ENCODE data around the gene CACNA2D3. TPM values are rescaled to one million over a fixed set of nuclear protein-coding genes. Genes with fewer than 3 reads are reported as not detected.

CACNA2D3 gene
- total and polyA plus RNA-seq, 12 donors = 0.51 to 43.5 (median 19.3) TPM

- no peaks in the 10 kb centered on the region for H3K36me3 ChIP-seq
- H3K27me3 ChIP-seq = no peaks in the 10 kb centered on the region
- no peak overlapping the region for H3K4me3 ChIP-seq
- TF ChIP-seq CTCF (IDR thresholded peaks at IDR 0.05) = no peak
- intact Hi-C loops (cut with DNase I) = no loop called here
- ATAC-seq (no peak), DNase-seq (no peak)
- H3K27ac ChIP-seq = no peak overlapping the region
- H3K9me3 ChIP-seq = no peaks in the 10 kb centered on the region
- H3K4me1 ChIP-seq = no peaks in the 10 kb centered on the region
- WGBS, 2 donors = 81 to 84% methylated on average over 10 of the region's 10 CpGs
These were observed 427.4 kb downstream of the CACNA2D3 start for GRCh38 chr3:54549607-54550220.

DNA sequence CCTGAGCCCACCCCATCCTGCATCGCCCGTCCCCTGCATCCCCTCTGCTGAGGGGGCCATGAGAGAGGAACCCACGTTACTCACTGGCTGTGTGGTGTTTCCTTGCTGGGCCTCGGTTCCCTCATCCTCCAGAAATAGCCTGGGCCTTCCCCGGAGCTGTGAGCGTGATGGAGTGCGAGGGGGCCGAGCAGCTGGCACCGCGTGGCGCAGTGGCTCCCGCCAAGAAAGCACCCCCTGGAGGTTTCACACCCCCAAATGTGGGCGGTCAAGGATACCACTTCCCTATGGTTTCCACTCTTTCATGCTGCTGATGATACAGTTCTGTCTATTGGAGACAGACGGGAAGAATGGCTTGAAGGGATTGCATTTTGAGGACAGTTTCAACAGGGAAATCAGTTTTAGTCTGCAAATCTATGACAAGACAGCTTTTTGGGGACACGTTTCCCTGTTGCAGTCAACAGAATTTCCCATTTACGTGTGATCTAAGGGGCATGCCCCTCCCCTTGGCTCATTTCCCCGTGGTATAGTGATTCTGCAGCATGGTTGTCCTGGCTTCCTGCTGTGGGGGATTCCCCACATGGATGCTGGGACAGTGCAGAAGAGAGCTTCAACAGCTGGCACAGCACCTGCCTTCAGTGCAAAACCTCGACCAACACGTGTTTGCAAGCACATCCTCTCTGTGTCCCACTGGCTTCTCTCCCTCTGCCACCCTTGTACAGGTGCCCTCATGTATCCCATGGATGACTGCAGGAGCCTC is 428.0 kb downstream of the CACNA2D3 start:
- no peak overlapping the region for H3K4me3 ChIP-seq
- intact Hi-C loops (cut with DNase I) = no loop called here
- DNase-seq (no peak), ATAC-seq (no peak)
- H3K27ac ChIP-seq = no peak overlapping the region
- TF ChIP-seq CTCF (IDR thresholded peaks at IDR 0.05) = no peak
- 73 to 77% methylated on average over 19 of the region's 19 CpGs for WGBS, 2 donors
- H3K36me3 ChIP-seq = no peaks in the 10 kb centered on the region
- H3K9me3 ChIP-seq = no peaks in the 10 kb centered on the region
- H3K4me1 ChIP-seq = no peaks in the 10 kb centered on the region
- no peaks in the 10 kb centered on the region for H3K27me3 ChIP-seq

DNA sequence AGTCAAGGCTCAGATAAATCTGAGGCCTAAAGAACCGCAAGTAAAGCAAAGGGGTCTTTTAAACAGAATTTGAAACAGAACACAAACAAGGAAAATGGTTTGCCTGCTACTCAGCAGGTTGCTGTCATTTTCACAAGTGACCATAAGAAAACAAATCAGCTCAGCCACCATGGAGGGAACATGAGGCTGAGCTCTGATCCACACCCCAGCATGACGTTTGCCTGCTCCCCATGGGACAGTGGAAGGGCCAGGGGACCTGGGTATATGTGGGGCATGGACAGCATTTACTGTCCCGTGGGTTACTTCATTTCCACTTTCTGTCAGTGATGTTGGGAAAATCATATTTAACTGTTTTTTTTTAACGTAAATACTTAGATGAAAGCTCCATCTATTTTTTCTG is 434.3 kb downstream of the CACNA2D3 start:
- WGBS, 2 donors = 53 to 54% methylated on average over 4 of the region's 4 CpGs
- TF ChIP-seq CTCF (IDR thresholded peaks at IDR 0.05) = no peak
- ATAC-seq (no peak), DNase-seq (no peak)
- Histone ChIP-seq H3K27ac (no peak overlapping the region), H3K36me3 (no peaks in the 10 kb centered on the region), H3K4me3 (no peak overlapping the region), H3K4me1 (no peaks in the 10 kb centered on the region), H3K27me3 (no peaks in the 10 kb centered on the region), H3K9me3 (peaks cover 0 to 5% (median 0%) of the 10 kb centered on the region in 11 donors)
- intact Hi-C loops (cut with DNase I) = no loop called here

DNA sequence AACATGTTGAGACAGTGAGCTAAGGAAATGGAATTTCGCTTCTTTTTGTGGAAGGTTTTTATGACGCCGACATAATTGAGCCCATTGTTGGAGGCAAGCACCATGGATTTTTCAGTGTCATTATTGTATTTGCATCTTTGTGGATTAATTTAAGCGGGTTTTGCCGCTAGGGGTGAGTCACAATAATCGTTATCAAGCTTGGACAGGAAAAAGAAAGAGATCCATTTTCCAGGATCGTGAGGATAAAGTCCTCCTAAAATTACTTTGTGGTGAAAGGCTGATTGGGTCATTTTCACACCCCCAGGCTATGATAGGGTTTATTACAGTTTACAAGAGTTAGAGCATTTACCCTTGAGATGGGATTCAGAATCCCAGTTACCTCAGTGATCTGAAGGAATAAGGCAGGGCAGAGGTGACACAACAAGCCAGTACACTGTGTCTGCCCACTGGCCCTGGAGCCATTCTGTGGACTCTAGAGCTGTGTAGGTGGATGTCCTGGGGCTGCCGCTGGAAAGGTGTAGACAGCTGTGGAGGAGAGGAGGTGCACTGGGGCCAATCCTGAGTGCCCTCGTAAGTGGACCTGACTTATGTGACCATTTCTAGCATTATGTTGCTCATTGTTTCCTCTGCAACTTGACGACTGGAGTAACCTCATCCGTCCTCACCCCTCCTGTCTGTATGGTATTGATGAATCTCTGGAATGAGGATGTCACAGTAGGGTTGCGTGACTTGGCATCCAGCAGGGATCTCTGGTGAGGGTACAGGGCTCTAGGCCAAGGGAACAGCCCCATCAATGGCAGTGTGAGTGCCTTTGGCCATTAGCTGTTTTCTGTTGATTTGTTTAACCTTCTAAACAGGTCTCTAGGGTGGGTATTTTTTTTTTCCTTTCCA is 435.4 kb downstream of the CACNA2D3 start:
- no peak for TF ChIP-seq CTCF (IDR thresholded peaks at IDR 0.05)
- 75 to 76% methylated on average over 12 of the region's 12 CpGs for WGBS, 2 donors
- intact Hi-C loops (cut with DNase I) = no loop called here
- Histone ChIP-seq H3K9me3 (peaks cover 0 to 5% (median 0%) of the 10 kb centered on the region in 11 donors), H3K4me3 (no peak overlapping the region), H3K27ac (no peak overlapping the region), H3K27me3 (no peaks in the 10 kb centered on the region), H3K36me3 (no peaks in the 10 kb centered on the region), H3K4me1 (no peaks in the 10 kb centered on the region)
- no peak for ATAC-seq
- no peak for DNase-seq
